ENCODE results near the gene NDUFB8.

The NDUFB8 gene

GRCh38 chr10:100524206-100524605 is 5.5 kb downstream of the NDUFB8 start:
- no peak for DNase-seq (ENCODE audit: low spot score)
- no peak for TF ChIP-seq CTCF (IDR thresholded peaks at IDR 0.05; ENCODE audit: extremely low read depth, missing control alignments)

- TF ChIP-seq CTCF (IDR thresholded peaks at IDR 0.05; ENCODE audit: extremely low read depth, missing control alignments), result no peak
- no peak for DNase-seq (ENCODE audit: low spot score)
Measured at GRCh38 chr10:100522945-100523344, 6.7 kb downstream of the NDUFB8 start.

GRCh38 chr10:100522107-100522801 is 7.4 kb downstream of the NDUFB8 start:
- TF ChIP-seq CTCF (IDR thresholded peaks at IDR 0.05; ENCODE audit: extremely low read depth, missing control alignments), result no peak
- DNase-seq (ENCODE audit: low spot score), result no peak

- TF ChIP-seq CTCF (IDR thresholded peaks at IDR 0.05; ENCODE audit: extremely low read depth, missing control alignments), result no peak
- no peak for DNase-seq (ENCODE audit: low spot score)
Measured at GRCh38 chr10:100520811-100521210, 8.9 kb downstream of the NDUFB8 start.

- TF ChIP-seq CTCF (IDR thresholded peaks at IDR 0.05; ENCODE audit: extremely low read depth, missing control alignments), result no peak
- no peak for DNase-seq (ENCODE audit: low spot score)
Measured at GRCh38 chr10:100519311-100520051, 10.2 kb downstream of the NDUFB8 start, which contains the start of gene SEC31B. Gene SEC31B, minus strand, starts transcription at chr10:100519861. Its CDS starts 2,909 bp downstream, at chr10:100516952.

- DNase-seq (ENCODE audit: low spot score), result peak; percentile 74
- TF ChIP-seq CTCF (IDR thresholded peaks at IDR 0.05; ENCODE audit: extremely low read depth, missing control alignments), result peak; percentile 75
Measured at GRCh38 chr10:100518761-100519241, 10.9 kb downstream of the NDUFB8 start.

- no peak for TF ChIP-seq CTCF (IDR thresholded peaks at IDR 0.05; ENCODE audit: extremely low read depth, missing control alignments)
- no peak for DNase-seq (ENCODE audit: low spot score)
Measured at GRCh38 chr10:100516847-100517246, 12.8 kb downstream of the NDUFB8 start.

Data from GM20000 (cell line).